Endometrium (tissue), 2 donors: Measurements from ENCODE around the gene KRT28.

Source experiments
- FAIRE-seq: peaks from 2 replicates; lab custom pipeline; 2012; peaks lifted over from hg19 to GRCh38; lab: Jason Lieb, UNC
- donor health status: control.
- donor health status: control.

Gene KRT28

DNA sequence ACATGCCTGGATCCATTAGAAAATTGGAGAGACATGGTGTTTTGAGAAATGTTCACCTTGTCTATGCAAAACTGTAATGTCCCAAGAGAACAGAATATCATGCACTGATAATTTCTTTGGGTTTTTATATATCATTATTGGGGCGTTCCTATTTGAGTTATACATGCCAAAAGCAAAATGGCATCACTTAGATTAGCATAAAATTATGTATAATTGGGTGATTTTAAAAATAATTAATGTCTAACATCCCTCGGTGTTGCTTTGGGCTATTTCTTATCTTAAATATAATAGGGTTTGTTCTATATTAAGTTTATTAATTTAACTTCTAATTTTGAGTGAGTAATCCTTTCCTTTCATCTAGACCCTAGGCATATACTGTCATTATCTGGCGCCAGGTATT, at the start of gene KRT28:
TSS of gene KRT28 (minus strand) at position 101 of the 400 bp plus-strand sequence. CDS start at position 35, 66 bp downstream.
- FAIRE-seq: no peak

DNA sequence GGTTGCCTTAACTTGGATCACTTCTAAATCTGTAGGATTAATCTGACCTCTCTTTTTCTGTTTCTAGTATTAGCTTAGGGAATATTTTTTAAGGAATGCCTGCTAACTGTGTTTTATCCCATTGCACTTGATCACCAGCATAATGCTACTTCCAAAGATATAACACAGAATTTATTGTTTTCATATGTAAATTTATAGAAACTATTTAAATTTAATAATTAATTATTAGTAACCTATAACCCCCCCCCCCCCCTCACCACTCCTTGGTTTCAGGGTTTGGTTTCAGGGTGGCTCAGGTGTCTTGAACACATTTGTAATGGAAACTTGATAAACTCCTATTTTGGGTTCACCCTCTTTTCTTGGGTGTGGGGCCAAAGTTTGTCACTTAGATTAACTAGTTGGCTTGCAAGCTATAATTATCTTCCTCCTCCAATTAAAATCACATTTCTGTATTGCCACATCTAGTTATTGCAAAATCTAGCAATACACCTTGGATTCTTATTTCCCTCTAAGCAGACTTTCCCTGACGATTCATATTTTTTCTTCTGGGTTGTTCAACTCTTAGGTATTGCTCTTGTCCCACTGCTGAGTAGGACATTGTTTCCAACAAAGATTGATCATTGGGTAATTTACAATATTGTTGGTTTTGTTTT, 49.0 kb upstream of the KRT28 start:
- no peak for FAIRE-seq

GRCh38 chr17:40846515-40847144, 46.9 kb upstream of the KRT28 start:
- no peak for FAIRE-seq

GRCh38 chr17:40844671-40845107, 44.9 kb upstream of the KRT28 start:
- FAIRE-seq: no peak

DNA sequence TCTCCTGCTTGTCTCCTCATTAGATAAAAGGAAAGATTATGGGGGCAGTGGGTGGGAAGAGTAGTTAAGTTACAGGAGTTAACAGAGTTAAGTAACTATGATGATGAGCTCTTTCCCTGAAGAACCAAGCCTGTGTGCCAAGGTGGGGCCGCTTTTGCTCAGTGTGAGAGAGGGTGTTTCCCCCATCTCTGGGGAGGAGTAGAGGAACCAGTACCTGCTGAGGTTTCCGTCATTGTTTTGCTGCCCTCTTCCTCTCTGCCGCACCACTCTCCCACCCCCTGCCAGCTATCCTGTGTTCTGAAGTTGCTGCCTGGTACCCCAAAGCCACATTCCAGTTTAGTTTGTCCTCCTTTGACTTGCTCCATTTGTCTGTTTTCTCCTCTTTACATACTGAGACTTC, 43.5 kb upstream of the KRT28 start:
- FAIRE-seq: no peak

GRCh38 chr17:40841246-40841645, 41.5 kb upstream of the KRT28 start:
- FAIRE-seq: no peak

DNA sequence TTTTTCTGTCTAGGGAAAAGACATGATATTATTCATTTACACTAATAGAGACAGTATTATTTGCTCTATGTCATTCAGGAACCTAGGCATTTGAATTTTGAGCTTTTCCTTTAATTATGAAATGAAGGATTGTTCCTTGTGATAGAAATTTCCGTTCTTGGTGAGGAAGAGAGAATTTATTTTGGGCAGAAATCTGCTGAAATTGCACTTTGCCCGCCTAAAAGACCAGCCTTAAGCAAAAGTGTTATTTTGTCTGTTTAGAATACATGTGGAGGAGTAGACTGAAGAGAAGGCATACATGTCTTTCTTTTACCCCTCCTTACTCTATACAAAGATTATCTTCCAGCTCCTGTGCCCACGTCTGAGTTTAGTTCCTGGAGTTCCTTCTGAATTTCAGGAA, 39.4 kb upstream of the KRT28 start:
- FAIRE-seq: no peak

GRCh38 chr17:40836020-40836419, 36.3 kb upstream of the KRT28 start:
- FAIRE-seq: no peak

GRCh38 chr17:40833882-40834281, 34.1 kb upstream of the KRT28 start:
- no peak for FAIRE-seq

DNA sequence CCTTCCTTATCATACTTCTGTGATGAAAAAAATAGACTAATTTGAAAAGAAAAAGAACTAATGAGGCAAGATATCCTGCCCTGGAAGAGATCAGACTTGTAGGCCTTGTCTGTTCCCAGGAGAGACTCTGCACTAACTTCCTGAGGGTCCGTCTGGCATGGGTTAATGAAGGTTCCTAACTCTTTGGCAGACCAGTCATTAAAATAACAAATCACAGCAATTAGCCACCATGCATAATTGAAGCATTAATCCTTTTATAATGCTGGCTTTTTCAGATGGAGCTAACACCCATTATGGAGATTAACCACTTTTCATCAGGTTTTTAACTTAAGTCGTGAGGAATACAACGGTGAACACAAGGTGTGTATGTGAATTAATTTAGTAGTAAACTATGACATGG, 33.1 kb upstream of the KRT28 start:
- FAIRE-seq: no peak

GRCh38 chr17:40830085-40830776, 30.5 kb upstream of the KRT28 start:
- no peak for FAIRE-seq

GRCh38 chr17:40828454-40829044, 28.8 kb upstream of the KRT28 start:
- FAIRE-seq: no peak

GRCh38 chr17:40827746-40828453, 28.1 kb upstream of the KRT28 start:
- FAIRE-seq: no peak

DNA sequence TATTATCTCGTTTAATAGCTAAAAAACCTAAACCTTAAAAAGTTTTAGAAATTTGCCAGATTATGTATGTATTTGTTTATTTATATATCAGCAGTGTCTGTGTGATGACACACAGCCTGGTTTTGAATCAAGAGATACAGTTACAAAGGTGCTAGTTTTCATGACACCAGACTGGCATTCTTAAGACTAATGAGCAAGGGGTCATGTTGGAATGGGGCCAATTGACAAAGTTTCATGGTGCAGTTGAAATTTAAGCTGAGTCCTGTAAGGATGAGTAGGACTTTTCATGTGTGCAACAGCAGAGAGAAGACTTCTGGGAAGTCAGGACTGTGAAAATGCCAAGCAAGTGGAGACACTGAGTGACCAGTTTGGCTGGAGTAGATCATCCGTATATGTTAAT, 25.8 kb upstream of the KRT28 start:
- FAIRE-seq: no peak

DNA sequence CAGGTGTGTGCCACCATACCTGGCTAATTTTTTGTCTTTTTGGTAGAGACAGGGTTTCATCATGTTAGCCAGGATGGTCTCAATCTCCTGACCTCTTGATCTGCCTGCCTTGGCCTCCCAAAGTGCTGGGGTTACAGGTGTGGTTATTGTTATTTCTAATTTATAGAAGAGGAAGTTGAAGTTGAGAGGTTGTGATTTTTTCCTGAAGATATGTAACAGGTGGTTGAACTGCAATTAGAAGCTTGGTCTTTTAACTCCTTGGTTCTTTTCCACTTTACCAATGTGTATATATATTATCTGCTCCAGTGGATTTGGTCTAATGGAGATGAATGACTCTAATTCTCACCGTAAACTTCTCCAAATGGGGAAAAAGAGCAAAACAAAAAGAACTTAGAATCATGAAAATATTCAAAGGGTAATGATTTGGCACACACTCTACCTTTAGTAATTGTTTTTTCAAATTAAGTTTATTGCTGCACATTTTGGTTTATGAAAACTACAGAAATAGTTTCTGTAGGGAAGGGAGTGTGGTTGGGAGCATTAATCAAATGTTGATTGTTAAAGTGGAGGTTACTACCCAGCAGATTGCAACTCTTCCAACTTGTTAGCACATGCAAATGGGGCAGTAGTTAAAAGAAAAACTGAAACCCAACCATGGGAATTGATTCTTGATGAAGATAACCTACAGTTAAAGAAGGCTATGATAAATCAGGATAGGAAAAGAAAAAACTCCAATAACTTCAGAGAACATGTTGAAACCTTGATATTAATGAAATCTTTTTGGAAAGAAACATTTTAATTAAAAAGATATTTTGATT, 24.5 kb upstream of the KRT28 start:
- no peak for FAIRE-seq

DNA sequence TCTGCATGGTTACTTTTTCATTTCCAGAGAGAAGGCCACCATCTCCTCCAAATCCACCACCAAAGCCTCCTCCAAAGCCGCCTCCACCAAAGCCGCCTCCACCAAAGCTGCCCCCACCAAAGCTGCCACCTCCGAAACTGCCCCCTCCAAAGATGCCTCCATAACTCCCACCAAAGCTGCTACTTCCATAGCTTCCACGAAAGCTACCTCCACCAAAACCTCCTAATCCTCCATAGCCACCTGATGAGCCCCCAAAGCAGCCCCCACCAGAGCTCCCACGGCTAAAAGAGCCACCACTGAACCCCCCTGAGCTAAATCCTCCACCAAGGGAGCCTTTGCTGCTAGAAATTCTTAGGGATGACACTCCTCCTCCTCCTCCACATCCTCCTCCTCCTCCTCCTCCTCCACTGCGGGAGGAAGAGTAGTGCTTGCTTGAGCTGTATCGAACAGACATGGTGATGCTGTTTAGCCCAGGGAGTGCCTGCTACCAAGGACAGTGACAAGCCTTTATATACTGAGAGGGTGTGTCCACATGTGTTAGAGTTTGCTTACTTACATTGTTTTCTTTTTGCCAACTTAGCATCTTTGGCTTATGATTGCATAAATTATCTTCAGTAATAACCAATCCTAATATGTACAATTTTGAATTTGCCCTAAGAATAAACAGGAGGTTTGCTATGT, 22.5 kb upstream of the KRT28 start, which contains the start of gene KRT10:
TSS of gene KRT10 (minus strand) at position 483 of the 681 bp plus-strand sequence. CDS start at position 454, 29 bp downstream.
- no peak for FAIRE-seq

GRCh38 chr17:40821536-40821935, 21.8 kb upstream of the KRT28 start:
- FAIRE-seq: no peak

DNA sequence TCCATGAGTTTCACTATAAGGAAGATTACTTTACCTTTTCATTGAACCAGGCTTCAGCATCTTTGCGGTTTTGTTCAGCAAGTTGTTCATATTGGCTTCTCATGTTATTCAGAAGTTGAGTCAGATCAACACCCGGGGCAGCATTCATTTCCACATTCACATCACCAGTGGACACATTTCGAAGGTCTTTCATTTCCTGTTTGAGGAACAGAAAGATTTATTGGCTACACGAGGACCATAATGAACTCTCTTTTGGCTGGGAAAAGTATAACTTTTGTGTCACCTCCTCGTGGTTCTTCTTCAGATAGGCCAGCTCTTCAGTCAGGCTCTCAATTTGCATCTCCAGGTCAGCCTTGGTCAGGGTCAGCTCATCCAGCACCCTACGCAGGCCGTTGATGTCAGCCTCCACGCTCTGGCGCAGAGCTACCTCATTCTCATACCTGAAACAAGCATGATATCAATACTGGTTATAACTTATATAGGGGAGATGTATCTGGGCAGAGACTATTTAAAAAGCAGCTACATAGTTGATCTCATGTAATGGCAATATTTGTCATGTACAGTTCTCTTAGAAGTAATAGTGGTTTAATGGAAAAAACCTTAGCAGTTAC, 20.6 kb upstream of the KRT28 start:
- no peak for FAIRE-seq

DNA sequence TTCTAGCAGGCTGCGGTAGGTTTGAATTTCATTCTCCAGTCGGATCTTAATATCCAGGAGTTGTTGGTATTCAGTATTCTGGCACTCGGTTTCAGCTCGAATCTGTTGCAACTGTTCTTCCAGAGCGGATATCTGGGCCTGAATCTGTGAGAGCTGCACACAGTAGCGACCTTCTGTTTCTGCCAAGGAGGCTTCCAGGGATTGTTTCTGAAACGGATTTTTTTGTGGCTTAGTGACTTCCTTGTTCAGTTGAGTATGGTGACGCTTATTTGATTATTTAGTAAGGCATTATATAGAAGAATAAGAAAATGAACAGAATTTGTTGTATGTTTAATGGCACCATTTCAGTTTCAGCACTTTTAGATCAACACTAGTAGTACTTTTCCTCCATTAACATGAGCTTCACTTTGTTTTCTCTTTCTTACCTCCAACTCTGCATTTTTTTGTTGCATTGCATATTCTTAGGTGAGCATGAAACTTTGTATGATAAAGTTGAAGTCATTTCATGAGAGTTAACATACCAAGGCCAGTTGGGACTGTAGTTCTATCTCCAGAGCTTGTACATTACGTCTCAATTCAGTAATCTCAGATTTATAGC, 19.9 kb upstream of the KRT28 start:
- FAIRE-seq: no peak
